SK-N-MC (cell line): Measurements from ENCODE around the gene PSMC5.

Source experiments
- EZH2 ChIP-seq: fragments of 200-600 bp; sonication (generic); IDR thresholded peaks from one replicate; pipeline ENCODE4 v1.6.1; 2017; ENCODE audit warnings: antibody characterized with exemption
- POLR2AphosphoS5 ChIP-seq: IDR thresholded peaks from 2 replicates; pipeline ENCODE4 v1.6.1; 2012; ENCODE audit warnings: mild to moderate bottlenecking, low read depth, low read length, borderline replicate concordance

DNA sequence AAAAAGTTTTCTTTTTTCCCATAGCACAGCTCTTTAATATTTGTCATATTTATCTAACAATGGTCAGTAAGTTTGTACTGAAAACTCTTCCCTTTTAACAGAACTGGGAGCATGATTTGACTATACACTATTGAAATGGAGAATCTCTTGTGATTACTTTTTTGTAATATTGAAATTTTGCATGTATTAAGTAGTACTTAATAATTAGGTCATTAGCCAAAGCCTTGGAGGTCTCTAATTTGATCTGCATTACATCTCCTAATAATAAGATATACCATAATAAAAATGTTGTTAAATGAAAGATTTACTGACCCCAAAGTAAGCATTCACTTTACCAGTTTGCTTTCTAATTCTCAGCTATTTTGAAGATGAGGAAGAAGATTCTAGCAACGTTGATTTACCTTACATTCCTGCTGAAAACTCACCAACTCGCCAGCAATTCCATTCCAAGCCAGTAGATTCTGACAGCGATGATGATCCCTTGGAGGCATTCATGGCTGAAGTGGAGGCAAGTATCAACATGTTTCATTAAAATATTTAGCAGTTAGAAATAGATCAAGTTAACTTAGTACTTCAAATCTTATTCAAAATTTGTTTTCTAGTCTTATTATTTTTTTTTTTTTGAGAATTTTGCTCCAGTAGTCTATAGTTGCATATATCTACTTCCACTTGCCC is 35.0 kb upstream of the PSMC5 start:
- TF ChIP-seq POLR2AphosphoS5 (no peak), EZH2 (no peak)
